Skeletal muscle tissue (tissue), 4 donors: Measurements from ENCODE around the gene RBP4. TPM values are rescaled to one million over a fixed set of nuclear protein-coding genes. Genes with fewer than 3 reads are reported as not detected.

ENCODE experiments used
- H3K27ac ChIP-seq: one replicate; pipeline ENCODE4 v1.7.0; 2013; ENCODE audit warnings: mild to moderate bottlenecking, low read depth, low read length, inconsistent platforms
- H3K27me3 ChIP-seq, 3 donors: one replicate each; pipeline ENCODE4 v1.7.0; 2013; ENCODE audit warnings: low read length in 3 of 3; ENCODE audit not compliant: control insufficient read depth in 3 of 3, insufficient read depth in 3 of 3
- H3K36me3 ChIP-seq, 3 donors: one replicate each; pipeline ENCODE4 v1.7.0; 2013; ENCODE audit warnings: low read length in 3 of 3; ENCODE audit not compliant: control insufficient read depth in 3 of 3, insufficient read depth in 3 of 3
- H3K4me1 ChIP-seq, 3 donors: one replicate each; pipeline ENCODE4 v1.7.0; 2013; ENCODE audit warnings: low read length in 3 of 3, mild to moderate bottlenecking in 3 of 3; ENCODE audit not compliant: control insufficient read depth in 3 of 3, insufficient read depth in 3 of 3
- H3K4me3 ChIP-seq, 3 donors: one replicate each; pipeline ENCODE4 v1.7.0; 2013; ENCODE audit warnings: low read length in 3 of 3
- H3K9ac ChIP-seq, 3 donors: one replicate each; pipeline ENCODE4 v1.7.0; 2013; ENCODE audit warnings: low read length in 3 of 3, mild to moderate bottlenecking in 3 of 3, moderate library complexity in 2 of 3, low read depth in 1 of 3
- H3K9me3 ChIP-seq, 3 donors: one replicate each; pipeline ENCODE4 v1.7.0; 2013; ENCODE audit warnings: low read length in 3 of 3; ENCODE audit not compliant: control insufficient read depth in 3 of 3
- total RNA-seq: library from RNA; depleted of rRNA; stranded (reverse); fragments of >200 nt; gene quantifications from one replicate; pipeline ENCODE4 v1.2.3, GENCODE V29; 2014
- donor health status: Osteomylitis.

The RBP4 gene
- total RNA-seq, 1 donor from 2014 or later: 12.5 TPM

DNA sequence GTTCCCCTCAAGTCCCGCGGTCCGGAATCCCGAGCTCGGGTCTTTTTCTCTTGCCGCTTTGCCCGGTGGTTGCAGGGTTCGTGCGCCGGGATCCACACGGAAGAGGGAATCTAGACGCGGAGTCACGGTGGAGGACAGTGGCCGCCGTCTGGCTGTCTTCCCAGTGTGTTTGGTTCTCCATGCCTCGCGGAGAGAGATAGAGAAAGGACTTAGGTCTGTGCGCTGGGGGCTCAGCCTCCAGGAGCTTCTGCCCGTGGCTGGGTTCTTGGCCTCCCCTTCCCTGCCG is 33.0 kb downstream of the RBP4 start:
- Histone ChIP-seq H3K9me3 (no peaks in the 10 kb centered on the region), H3K9ac (no peak overlapping the region), H3K4me1 (peaks cover 5 to 10% (median 7%) of the 10 kb centered on the region in 3 donors), H3K36me3 (no peaks in the 10 kb centered on the region), H3K4me3 (peak overlapping the region in 1 of 3 donors; percentile 30), H3K27me3 (peaks cover 35 to 46% (median 40%) of the 10 kb centered on the region in 3 donors), H3K27ac (no peak overlapping the region)

DNA sequence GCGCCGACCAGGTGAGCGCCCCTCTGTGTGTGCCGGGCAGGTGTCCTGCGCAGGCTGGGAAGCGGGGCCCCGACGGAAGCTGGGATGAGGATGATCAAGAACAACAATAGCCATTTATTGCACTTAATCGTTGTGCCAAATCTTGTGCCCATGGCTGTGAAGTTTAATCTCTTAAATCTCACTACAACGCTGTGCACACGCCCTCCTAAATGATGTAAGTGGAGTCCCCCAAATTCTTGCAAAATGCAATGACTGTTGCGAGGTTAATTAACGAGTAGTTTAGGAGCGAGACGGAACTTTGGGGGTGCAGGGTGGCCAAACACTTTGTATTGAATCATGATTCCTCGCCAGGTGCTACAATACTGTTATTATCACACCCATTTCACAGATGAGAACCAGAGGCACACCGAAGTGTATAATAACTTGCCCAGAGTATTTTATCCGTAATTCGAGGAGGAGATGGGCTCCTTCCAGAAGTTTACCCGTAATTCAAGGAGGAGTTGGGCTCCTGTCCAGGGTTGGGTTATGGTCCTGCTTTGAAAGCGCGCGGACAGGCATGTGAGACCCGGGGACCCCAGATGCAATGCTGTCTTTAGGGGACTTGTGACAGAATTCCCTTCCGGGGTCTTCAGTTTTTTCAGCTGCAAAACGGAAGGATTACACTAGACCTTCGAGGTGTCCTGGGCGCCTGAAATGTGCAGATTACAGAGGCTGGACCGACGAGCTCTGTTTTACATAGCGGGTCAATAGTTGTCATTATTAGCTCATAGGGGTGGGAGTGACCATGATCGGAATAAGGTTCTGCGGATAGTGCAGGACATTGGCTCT is 33.5 kb downstream of the RBP4 start:
- no peak overlapping the region for H3K27ac ChIP-seq
- peak overlapping the region in 2 of 3 donors; percentile 30 to 57 for H3K4me3 ChIP-seq
- H3K9ac ChIP-seq: no peak overlapping the region
- peaks cover 35 to 46% (median 40%) of the 10 kb centered on the region in 3 donors for H3K27me3 ChIP-seq
- H3K36me3 ChIP-seq: no peaks in the 10 kb centered on the region
- no peaks in the 10 kb centered on the region for H3K9me3 ChIP-seq
- peaks cover 5 to 10% (median 7%) of the 10 kb centered on the region in 3 donors for H3K4me1 ChIP-seq

DNA sequence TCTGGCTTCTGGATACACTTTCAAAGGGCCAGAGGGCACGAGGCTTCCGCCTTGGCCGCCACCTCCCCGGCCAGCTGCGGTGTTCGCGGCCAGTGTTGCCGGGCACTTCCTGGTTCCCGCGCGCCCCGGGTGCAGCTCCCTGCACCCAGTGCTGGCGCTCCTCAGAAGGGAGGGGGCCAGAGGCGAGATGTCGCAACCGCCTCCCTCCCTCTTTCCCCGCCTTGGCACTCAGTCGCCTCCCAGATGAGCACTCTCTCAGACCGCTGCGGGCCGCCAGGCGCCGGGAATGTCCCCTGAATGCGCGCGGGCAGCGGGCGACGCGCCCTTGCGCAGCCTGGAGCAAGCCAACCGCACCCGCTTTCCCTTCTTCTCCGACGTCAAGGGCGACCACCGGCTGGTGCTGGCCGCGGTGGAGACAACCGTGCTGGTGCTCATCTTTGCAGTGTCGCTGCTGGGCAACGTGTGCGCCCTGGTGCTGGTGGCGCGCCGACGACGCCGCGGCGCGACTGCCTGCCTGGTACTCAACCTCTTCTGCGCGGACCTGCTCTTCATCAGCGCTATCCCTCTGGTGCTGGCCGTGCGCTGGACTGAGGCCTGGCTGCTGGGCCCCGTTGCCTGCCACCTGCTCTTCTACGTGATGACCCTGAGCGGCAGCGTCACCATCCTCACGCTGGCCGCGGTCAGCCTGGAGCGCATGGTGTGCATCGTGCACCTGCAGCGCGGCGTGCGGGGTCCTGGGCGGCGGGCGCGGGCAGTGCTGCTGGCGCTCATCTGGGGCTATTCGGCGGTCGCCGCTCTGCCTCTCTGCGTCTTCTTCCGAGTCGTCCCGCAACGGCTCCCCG is 34.4 kb downstream of the RBP4 start, which contains the start of gene FFAR4:
FFAR4 (plus strand) TSS at position 231 of the 842 bp plus-strand sequence; CDS start at position 287, 56 bp downstream.
- no peak within 1 kb of the TSS for H3K9ac ChIP-seq
- H3K36me3 ChIP-seq: no peaks in the 10 kb centered on the region
- peak within 1 kb of the TSS; percentile 35 to 57 (median 43) for H3K4me3 ChIP-seq
- peaks cover 35 to 46% (median 40%) of the 10 kb centered on the region in 3 donors for H3K27me3 ChIP-seq
- peaks cover 5 to 10% (median 7%) of the 10 kb centered on the region in 3 donors for H3K4me1 ChIP-seq
- H3K27ac ChIP-seq: no peak within 1 kb of the TSS
- H3K9me3 ChIP-seq: no peaks in the 10 kb centered on the region

DNA sequence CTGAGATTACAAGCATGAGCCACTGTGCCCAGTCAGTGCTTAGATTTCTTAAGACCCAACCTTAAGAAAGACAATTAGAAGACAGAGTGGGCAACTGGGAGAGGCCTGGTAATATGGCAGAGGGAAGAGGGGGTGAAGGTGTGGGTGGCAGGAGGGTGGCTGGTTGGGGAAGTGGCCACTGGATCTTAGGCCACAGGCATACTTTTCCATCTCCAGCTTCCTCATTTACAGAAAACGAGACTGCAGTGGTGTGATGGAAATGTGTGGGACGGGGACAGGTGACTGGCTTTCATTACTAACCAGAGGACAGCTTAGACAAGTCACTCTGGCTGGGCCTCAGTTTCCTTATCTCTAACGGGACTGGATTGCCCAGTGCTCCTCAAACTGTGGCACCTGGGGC is 35.6 kb downstream of the RBP4 start:
- peaks cover 32 to 40% (median 35%) of the 10 kb centered on the region in 3 donors for H3K27me3 ChIP-seq
- peaks cover 5 to 10% (median 7%) of the 10 kb centered on the region in 3 donors for H3K4me1 ChIP-seq
- H3K36me3 ChIP-seq: no peaks in the 10 kb centered on the region
- no peak overlapping the region for H3K9ac ChIP-seq
- H3K4me3 ChIP-seq: no peak overlapping the region
- no peaks in the 10 kb centered on the region for H3K9me3 ChIP-seq
- no peak overlapping the region for H3K27ac ChIP-seq

DNA sequence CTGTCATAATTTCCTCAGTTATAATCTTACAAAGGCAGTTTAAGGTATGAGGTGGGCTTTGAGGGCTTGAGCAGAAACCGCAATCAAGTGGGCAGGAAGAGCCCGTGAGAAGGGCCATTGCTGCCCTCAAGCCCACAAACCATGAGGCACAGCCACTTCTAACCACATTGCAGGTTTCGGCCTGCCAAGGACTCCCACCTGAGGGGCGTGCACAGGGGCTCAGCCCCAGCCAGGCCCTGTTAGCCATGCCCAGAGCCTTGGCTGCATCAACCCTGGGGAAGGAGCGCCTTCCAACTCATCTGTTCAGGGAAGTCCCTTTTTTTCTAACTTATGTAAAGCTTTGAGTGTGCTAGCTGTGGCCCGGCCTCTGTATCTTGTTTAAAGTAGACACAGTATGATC is 40.5 kb downstream of the RBP4 start:
- H3K36me3 ChIP-seq: no peaks in the 10 kb centered on the region
- no peak overlapping the region for H3K9ac ChIP-seq
- no peaks in the 10 kb centered on the region for H3K9me3 ChIP-seq
- H3K27me3 ChIP-seq: peaks cover 0 to 8% (median 7%) of the 10 kb centered on the region in 3 donors
- H3K4me3 ChIP-seq: no peak overlapping the region
- H3K4me1 ChIP-seq: no peaks in the 10 kb centered on the region
- H3K27ac ChIP-seq: no peak overlapping the region

DNA sequence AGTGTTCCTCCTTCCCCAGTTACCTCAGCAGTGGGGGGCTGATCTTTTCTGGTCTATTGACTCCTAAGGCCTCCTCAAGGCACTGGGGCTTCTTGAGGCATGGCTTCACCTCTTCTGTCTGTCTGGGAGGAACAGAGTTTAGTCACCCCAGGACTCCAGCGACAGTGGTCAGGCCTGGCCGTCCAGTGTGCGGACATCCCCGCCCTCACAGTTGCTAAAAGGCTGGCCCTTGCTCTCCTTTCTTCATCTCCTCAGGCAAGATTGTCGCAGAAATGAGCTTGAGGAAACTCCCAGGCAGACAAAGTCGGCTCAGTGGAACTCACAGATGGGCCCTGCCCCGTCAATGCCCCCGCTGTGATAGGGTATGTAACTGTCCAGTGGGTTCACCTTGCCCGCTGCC is 41.5 kb downstream of the RBP4 start:
- Histone ChIP-seq H3K27ac (no peak overlapping the region), H3K4me1 (no peaks in the 10 kb centered on the region), H3K36me3 (no peaks in the 10 kb centered on the region), H3K4me3 (no peak overlapping the region), H3K9ac (no peak overlapping the region), H3K9me3 (no peaks in the 10 kb centered on the region), H3K27me3 (peaks cover 0 to under 1% (median under 1%) of the 10 kb centered on the region in 3 donors)

DNA sequence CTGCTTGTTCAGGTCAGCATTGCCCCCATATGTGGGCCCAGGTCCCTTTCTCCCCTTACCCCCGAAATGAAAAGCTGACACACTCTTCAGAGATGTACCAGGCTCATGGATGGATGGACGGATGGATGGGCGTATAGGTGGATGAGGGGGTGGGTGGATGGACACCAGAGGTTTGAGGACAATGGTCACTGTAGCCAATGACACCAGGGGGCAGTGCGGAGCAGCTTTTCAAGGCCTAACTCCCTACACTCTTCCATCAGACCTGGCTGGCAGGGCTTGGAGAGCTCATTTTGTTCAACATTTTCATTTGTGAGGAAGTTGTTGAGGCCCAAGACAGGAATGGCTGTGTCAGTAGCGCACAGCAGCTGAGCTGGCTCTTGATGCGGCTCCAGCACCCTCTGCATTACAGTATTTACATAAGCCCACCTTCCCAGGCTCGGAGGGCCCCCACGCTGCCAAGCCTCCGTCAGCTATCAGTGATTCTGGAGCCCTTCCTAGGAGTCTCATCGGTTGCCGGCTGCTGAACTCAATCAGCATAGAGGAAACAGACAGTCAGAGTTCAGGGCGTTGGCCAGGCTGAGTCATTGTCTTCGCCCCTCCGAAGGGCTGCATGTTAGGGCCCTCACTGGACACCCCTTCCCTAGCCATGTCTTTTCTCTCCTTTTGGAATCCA is 46.1 kb downstream of the RBP4 start:
- no peaks in the 10 kb centered on the region for H3K4me1 ChIP-seq
- H3K4me3 ChIP-seq: no peak overlapping the region
- H3K27ac ChIP-seq: no peak overlapping the region
- no peak overlapping the region for H3K9ac ChIP-seq
- H3K27me3 ChIP-seq: no peaks in the 10 kb centered on the region
- H3K36me3 ChIP-seq: no peaks in the 10 kb centered on the region
- no peaks in the 10 kb centered on the region for H3K9me3 ChIP-seq

DNA sequence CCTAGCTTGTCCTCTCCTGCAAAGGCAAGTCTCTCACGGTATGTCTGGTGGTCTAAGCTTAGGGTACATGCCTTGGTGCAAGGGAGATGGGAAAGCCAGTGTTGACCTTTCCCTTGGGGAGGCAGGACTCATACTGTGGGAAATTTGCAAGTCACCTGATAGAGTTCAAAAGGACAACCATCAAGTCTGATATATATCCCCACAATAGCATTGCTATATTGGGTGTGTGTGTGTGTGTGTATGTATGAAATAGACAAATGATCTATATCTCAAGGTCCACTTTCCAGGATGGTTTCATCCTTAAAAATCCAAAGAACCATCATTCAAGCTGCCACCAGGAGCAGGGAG is 46.7 kb downstream of the RBP4 start:
- no peak overlapping the region for H3K4me3 ChIP-seq
- H3K36me3 ChIP-seq: no peaks in the 10 kb centered on the region
- no peaks in the 10 kb centered on the region for H3K27me3 ChIP-seq
- no peaks in the 10 kb centered on the region for H3K4me1 ChIP-seq
- no peak overlapping the region for H3K9ac ChIP-seq
- no peak overlapping the region for H3K27ac ChIP-seq
- H3K9me3 ChIP-seq: no peaks in the 10 kb centered on the region

DNA sequence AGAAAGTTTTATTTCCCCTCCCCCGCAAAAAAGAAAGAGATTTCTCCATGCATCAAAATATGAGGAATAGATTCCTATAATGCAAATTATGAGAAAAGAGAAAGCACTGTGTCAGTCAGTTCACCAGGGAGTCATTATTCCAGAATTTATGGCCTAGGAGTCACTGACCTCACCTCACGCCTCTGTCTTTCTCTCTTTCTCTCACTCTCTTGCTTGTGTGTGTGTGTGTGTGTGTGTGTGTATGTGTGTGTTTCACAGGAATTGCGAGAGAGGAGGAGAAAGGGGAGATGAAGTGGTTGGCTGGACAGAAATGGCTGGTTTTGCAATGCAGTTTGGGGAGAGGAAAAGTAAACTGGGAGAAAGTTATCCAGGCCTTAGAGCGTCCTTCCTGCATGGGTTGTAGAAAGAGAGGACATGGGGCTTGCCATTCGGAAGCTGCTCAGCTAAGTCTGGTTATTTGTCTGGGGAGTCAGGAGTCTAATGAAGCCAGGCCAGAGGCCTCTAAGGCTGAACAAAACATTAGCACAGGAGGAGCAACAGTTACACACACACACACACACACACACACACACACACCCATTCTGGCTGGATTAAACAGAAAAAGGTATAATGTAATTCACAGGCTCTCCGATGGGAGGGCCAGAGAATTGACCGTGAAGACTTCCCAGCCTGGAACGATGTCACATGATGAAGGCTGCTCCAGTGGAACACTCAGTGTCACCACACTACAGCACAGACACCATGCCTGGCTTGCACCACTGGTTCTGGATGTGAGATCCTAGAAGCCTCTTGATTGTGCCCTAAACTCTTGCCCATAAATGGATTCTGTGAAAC is 47.3 kb downstream of the RBP4 start:
- H3K27ac ChIP-seq: no peak overlapping the region
- no peak overlapping the region for H3K9ac ChIP-seq
- H3K36me3 ChIP-seq: no peaks in the 10 kb centered on the region
- H3K27me3 ChIP-seq: no peaks in the 10 kb centered on the region
- H3K4me1 ChIP-seq: no peaks in the 10 kb centered on the region
- no peak overlapping the region for H3K4me3 ChIP-seq
- H3K9me3 ChIP-seq: no peaks in the 10 kb centered on the region
